ENCODE data around the gene BCL6. TPM values are rescaled to one million over a fixed set of nuclear protein-coding genes. Genes with fewer than 3 reads are reported as not detected.

Gene BCL6
- total and polyA plus RNA-seq, 9 of the 15 experiments (the other 6 are each of a cell fraction or from before 2014, with no cell fraction given) = 0.08 to 3.5 (median 1.6) TPM

DNA sequence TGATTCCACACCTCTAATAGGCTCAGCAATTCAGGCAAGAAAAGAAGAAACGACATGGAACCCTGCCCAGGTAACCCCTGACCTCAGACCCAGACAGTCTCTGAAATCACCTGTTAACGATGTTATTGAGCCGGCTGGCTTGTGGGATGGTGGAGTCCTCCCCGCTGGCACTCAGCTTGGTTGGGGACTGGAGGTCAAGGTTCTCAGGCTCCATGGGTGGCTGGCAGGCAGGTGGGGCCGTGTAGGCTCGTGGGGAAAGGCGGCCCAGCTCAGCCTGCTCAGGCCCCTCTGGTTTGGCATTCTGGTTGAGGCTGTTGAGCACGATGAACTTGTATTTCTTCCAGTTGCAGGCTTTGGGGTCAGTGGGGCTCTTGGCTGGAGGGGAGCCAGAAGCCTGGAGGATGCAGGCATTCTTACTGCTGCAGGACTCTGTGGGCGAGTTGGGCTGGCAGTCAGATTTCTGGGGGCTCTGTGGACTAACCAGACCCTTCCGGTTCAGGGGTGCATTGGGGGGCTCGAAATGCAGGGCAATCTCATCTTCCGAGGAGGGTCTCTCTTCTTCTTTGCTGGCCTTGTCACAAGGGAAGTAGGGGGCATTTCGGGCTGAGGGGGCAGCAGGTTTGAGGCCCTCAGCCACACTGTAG, 16.2 kb downstream of the BCL6 start:
- no peak for FAIRE-seq
- CTCF ChIA-PET (ENCODE audit: low intra/inter-chr PET ratio) = no interaction called here
- no peaks in the 10 kb centered on the region for H4K20me1 ChIP-seq (replicated peaks; ENCODE audit: control insufficient read depth, insufficient read depth, low read length)

More for the DNA sequence above, 16.2 kb downstream of the BCL6 start:
- WGBS (ENCODE audit: insufficient coverage, low coverage, missing lambda C conversion rate) = 33% methylated on average over 12 of the region's 13 CpGs
- no peaks in the 10 kb centered on the region for H3K9me1 ChIP-seq (ENCODE audit: control insufficient read depth, insufficient read depth, low read length)
- POLR2A ChIA-PET = interaction anchor here (0.5 kb wide), 1 partner anchor 13 kb away, joined by 3 read pairs; no protein-coding TSS in a partner anchor
- no peak overlapping the region for H3K4me3 ChIP-seq
- no peaks in the 10 kb centered on the region for H3K9me3 ChIP-seq (replicated peaks; ENCODE audit: control insufficient read depth, insufficient read depth, low read depth, low read length)
- no peak for DNase-seq (ENCODE audit: extremely low read depth in 1 of 4, low spot score in 3 of 4)
- intact Hi-C loops (cut with micrococcal nuclease) (no loop called here), in situ Hi-C loops (cut with MboI) (loop anchor here (25.0 kb wide), 1 partner anchor 1408 kb away; no protein-coding TSS in a partner anchor)
- H3K27ac ChIP-seq (ENCODE audit: extremely low read depth, low read depth, low read length) = no peak overlapping the region
- BruUV-seq (replicated peaks) = no TSS peak
- H3K4me2 ChIP-seq (ENCODE audit: insufficient read depth, low read length) = no peak overlapping the region
- H3K79me2 ChIP-seq (ENCODE audit: control insufficient read depth, insufficient read depth, low read length) = no peaks in the 10 kb centered on the region
- no peaks in the 10 kb centered on the region for H3K4me1 ChIP-seq (replicated peaks in 1 of 2; ENCODE audit: control insufficient read depth in 2 of 2, insufficient read depth in 2 of 2, low read length in 2 of 2)
- ATAC-seq = no peak
- H3K9ac ChIP-seq (ENCODE audit: insufficient read depth in 1 of 2, low read depth in 2 of 2, low read length in 2 of 2) = no peak overlapping the region
- H3K27me3 ChIP-seq (ENCODE audit: control insufficient read depth in 2 of 2, insufficient read depth in 2 of 2, low read length in 2 of 2) = no peaks in the 10 kb centered on the region
- TF ChIP-seq ZNF764 (CRISPR knock-in tag; IDR thresholded peaks at IDR 0.05; ENCODE audit: low read depth) = no peak
- TF ChIP-seq RAD51 (IDR thresholded peaks at IDR 0.05; ENCODE audit: borderline replicate concordance, low read depth) = no peak
- no peak for TF ChIP-seq LCOR (CRISPR knock-in tag; IDR thresholded peaks at IDR 0.05)
- TF ChIP-seq CLOCK (CRISPR knock-in tag; IDR thresholded peaks at IDR 0.05; ENCODE audit: borderline replicate concordance) = no peak
- TF ChIP-seq RNF2 (IDR thresholded peaks at IDR 0.05) = no peak
- no peak for TF ChIP-seq ZNF184 (CRISPR knock-in tag; IDR thresholded peaks at IDR 0.05)
- TF ChIP-seq, protein P1, sequence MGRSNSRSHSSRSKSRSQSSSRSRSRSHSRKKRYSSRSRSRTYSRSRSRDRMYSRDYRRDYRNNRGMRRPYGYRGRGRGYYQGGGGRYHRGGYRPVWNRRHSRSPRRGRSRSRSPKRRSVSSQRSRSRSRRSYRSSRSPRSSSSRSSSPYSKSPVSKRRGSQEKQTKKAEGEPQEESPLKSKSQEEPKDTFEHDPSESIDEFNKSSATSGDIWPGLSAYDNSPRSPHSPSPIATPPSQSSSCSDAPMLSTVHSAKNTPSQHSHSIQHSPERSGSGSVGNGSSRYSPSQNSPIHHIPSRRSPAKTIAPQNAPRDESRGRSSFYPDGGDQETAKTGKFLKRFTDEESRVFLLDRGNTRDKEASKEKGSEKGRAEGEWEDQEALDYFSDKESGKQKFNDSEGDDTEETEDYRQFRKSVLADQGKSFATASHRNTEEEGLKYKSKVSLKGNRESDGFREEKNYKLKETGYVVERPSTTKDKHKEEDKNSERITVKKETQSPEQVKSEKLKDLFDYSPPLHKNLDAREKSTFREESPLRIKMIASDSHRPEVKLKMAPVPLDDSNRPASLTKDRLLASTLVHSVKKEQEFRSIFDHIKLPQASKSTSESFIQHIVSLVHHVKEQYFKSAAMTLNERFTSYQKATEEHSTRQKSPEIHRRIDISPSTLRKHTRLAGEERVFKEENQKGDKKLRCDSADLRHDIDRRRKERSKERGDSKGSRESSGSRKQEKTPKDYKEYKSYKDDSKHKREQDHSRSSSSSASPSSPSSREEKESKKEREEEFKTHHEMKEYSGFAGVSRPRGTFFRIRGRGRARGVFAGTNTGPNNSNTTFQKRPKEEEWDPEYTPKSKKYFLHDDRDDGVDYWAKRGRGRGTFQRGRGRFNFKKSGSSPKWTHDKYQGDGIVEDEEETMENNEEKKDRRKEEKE (IDR thresholded peaks at IDR 0.05; ENCODE audit: borderline replicate concordance in 1 of 2, control insufficient read depth in 1 of 2, low read depth in 2 of 2, low read length in 1 of 2) = no peak
- H3K36me3 ChIP-seq (ENCODE audit: control insufficient read depth, insufficient read depth, low read length) = no peaks in the 10 kb centered on the region
- H2AFZ ChIP-seq (ENCODE audit: low read depth, low read length) = no peak overlapping the region
